GM18909 (cell line): ENCODE data around the gene MAP4K4.
A peak's percentile ranks its signal among the peaks of the same experiment; 100 is the strongest.

Experiments
- ATAC-seq: cut with Tn5 transposase; IDR thresholded peaks from one replicate; pipeline ENCODE4 v1.9.1; 2021; ENCODE audit warnings: mild to moderate bottlenecking; ENCODE audit not compliant: unreplicated experiment, poor library complexity

Gene MAP4K4

DNA sequence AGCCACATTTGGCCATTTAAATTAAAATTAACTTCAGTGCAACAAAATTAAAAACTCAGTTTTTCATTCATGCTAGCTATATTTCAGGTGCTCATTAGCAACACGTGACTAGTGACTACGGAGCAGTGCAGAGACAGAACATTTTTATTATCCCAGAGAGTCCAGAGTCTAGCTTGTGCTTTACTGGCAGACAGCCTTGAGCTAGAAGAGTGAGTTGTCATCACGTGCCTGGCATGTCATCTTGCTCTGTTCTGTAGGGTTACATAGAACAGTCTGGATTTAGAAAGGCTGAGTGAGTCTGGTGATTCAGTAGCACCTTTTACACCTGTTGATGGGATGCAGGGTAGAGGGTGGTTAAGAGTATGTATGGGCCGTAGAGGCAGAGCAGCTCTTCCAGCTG lies 157.4 kb downstream of the MAP4K4 start:
- no peak for ATAC-seq

- no peak for ATAC-seq
Measured at GRCh38 chr2:101855776-101856175, 158.3 kb downstream of the MAP4K4 start.

- ATAC-seq, result no peak
Measured at GRCh38 chr2:101858246-101858645, 160.7 kb downstream of the MAP4K4 start.

GRCh38 chr2:101858910-101859309 lies 161.4 kb downstream of the MAP4K4 start:
- ATAC-seq, result no peak

- no peak for ATAC-seq
Measured at GRCh38 chr2:101859604-101860003, 162.1 kb downstream of the MAP4K4 start.

- ATAC-seq, result no peak
Measured at GRCh38 chr2:101860157-101860556, 162.7 kb downstream of the MAP4K4 start.

- no peak for ATAC-seq
Measured at GRCh38 chr2:101860782-101861181, 163.3 kb downstream of the MAP4K4 start.

DNA sequence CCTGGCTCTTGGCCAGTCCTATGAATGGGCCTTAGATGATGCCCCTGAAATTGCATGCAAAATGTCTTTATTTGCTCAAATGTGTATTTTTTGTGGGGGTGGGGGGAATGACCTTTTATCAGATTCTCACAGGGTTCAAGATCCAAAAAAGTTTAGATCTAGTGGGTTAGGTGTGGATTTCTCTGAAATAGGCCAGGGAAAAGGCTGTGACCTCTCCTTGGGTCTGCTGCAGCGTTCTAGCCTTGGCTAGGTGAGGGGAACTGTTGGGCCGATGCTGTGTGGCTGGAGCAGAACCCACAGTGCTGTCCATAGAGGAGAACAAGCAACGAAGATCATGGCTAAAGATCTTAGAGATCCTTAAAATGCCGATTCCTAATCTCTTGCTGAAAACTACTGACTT lies 163.9 kb downstream of the MAP4K4 start:
- no peak for ATAC-seq

DNA sequence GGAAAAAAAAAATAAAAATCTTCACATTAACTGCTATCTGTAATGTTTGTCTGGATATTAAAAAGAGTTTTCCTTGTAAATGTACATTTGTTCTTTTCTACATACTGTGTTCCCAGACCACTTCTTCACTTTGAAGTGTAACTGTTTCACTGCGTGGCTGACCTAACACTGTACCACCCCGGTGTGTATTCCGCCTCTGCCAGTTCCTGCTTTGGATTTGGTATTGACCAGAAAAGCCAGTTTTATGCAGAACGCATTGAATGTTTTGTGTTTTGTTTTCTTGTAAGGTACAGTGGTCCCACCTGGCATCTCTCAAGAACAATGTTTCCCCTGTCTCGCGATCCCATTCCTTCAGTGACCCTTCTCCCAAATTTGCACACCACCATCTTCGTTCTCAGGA lies 166.0 kb downstream of the MAP4K4 start:
- no peak for ATAC-seq

GRCh38 chr2:101864426-101864825 lies 166.9 kb downstream of the MAP4K4 start:
- no peak for ATAC-seq

DNA sequence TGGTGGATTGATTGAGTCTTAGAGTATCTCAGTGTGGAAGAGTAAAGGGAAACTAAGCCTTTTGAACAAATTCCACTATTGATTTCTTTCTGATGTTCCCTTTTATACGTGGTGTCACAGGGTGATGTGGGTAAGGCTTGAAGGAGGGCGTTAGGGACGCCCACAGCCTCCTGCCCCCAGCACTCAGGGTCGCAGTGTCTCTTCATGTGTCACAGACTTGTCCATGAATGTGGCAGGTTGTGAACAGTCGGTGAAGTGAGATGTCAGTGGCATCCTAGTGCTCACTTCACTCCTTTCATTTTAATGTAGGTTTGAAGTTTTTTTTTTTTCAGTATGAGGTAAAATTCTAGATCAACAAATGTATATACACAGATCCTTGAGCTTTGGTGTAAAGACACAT lies 171.0 kb downstream of the MAP4K4 start:
- no peak for ATAC-seq

GRCh38 chr2:101869527-101869926 lies 172.0 kb downstream of the MAP4K4 start:
- ATAC-seq, result no peak

DNA sequence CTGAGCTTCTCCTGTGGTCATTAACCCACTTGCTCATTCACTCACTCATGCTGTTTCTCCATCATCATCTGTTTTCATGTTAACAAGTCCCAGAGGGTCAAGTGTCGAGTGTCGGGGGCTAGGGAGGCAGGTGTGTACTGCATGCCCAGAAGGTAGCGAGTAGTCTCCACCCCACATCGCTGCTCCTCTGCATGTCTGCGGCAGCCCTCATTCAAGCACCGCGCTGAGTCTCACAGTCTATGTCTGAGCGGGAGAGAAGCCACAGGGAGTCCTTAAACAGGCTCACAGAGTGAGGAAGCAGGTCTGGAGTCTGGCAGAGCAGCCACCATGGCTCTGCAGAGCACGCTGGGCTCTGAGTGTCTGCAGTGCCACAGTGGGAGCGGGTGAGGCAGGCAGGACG lies 172.9 kb downstream of the MAP4K4 start:
- ATAC-seq, result no peak

GRCh38 chr2:101871480-101871879 lies 174.0 kb downstream of the MAP4K4 start:
- ATAC-seq, result no peak

DNA sequence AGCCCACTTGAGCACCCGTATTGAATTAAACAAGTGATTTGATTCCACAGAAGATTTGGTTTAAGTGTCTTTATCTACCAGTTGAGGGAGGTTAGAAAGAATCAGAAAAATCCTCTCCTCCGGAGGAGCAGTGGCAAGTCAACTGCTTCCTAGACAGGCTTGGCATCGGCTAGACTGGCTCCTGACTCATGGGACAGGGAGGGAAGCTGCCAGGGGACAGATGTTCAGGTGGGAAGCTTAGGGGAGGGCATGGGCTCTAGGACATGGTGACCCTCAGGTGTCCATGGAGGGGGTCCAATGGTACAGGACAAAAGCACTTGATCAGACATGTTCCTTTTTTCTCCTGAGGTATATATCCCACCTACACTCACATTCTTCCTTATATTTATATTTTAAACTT lies 175.0 kb downstream of the MAP4K4 start:
- ATAC-seq, result no peak

DNA sequence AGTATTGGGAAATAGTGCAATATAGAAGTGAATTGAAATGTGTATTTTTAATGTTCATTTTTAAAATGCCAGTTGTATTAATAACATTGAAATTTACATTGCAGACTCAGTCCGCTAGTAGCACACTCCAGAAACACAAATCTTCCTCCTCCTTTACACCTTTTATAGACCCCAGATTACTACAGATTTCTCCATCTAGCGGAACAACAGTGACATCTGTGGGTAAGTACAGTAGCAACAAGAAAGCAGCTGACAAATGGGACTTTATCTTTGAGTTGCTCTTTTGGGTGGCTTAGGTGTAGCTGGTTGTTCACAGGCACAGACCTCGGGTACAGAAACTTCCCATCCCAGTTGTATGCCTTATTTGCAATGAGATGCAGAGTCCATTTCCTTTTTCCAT lies 176.0 kb downstream of the MAP4K4 start:
- no peak for ATAC-seq

- ATAC-seq, result no peak
Measured at GRCh38 chr2:101874069-101874468, 176.6 kb downstream of the MAP4K4 start.

- no peak for ATAC-seq
Measured at GRCh38 chr2:101879466-101879865, 182.0 kb downstream of the MAP4K4 start.

DNA sequence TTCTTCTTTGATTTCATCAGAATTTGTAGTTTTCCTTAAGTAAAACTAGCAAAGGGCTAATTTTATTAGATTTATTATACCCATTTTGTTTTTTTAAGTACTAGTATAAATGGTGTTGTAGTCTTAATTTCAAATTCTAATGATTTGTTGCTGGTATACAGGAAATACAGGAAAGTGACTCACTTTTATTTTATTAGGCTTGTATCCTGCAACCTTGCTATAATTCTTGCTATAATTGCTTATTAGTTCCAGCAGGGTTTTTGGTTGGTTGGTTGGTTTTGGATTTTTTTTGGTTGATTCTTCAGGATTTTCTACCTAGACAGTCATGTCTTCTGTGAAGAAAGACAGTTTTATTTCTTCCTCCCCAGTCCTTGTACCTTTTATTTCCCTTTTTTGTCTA lies 183.6 kb downstream of the MAP4K4 start:
- no peak for ATAC-seq

DNA sequence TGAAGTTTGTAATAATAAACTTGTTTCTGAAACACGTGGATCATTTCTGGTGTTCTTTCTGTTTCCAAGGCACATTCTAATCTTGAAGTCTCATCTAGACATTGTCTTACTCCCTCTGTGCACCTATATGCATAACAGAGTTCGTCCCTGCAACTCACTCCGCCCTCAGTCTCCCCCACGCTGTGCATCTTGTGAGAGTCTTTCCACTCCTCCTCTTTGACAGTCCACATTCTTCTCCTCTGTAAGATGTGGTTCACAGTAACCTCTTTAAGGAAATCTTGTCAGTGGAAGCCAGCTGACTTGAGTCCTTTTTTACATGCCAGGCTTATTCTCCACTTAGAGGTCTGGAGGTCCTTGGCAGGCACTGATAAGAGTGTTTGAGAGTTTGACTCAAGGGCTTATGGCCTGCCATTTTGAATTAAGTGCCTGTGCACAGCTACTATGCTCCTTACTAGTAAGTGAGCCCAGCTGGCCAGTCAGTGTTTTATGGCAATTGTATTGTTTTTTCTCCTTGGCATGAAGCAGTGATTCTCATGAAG lies 185.3 kb downstream of the MAP4K4 start:
- no peak for ATAC-seq

DNA sequence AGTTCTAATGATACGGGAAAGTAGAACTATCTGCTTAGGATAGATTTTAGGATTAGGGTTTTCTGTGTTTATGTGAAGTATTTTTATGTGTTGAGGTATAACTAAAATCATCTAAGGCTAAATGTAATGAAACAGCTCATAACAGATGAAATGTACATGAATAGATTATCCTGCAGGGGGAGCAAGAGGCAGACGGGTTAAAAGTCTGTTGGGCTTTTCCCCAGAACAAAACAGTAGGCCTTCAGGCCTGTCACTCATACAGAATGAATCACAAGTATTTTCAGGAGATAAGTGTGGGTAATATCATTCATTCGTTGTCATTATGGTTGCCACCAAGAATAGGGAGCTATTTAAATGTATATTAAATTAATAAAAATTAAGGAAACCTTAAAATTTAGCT lies 186.4 kb downstream of the MAP4K4 start:
- peak; percentile 58 for ATAC-seq

DNA sequence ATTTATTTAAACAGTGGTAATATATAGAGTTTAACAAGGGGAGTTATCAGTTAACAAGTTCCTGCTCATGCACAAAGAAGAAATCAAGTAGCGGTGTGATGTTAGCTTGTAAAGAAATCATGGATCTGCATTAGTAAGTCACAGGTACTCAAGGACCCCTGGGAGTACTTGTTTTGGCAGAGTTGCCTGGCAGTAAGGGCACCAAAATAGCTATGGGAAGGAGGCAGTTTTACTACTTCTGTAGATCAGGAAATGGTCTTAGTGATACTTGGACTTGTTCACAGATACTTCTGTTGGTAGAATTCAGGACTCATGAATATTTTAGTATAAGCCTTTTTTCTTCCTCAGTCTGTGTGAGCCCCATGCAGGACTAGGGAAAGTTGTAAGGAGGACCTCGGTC lies 186.9 kb downstream of the MAP4K4 start:
- no peak for ATAC-seq

DNA sequence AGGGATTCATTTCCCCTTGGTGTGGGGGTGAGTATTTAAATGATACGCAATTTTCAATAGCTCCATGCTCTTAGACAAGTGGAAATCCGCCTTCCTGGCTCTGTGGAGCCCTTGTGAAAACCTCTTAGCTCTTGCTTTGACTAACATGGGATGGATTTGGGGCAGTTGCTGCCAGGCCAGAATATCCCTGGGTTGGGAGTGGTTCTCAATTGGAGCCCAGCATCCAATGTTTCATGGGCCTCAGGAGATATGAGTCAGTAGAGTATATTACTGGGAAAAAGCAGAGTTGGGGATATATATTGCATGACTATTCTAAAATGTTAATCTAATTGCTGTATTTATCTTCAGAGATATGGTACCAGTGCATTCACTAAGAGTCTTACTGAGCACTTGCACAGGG lies 189.8 kb downstream of the MAP4K4 start:
- ATAC-seq, result no peak
